Measurements from ENCODE around the gene TEAD1.

DNA sequence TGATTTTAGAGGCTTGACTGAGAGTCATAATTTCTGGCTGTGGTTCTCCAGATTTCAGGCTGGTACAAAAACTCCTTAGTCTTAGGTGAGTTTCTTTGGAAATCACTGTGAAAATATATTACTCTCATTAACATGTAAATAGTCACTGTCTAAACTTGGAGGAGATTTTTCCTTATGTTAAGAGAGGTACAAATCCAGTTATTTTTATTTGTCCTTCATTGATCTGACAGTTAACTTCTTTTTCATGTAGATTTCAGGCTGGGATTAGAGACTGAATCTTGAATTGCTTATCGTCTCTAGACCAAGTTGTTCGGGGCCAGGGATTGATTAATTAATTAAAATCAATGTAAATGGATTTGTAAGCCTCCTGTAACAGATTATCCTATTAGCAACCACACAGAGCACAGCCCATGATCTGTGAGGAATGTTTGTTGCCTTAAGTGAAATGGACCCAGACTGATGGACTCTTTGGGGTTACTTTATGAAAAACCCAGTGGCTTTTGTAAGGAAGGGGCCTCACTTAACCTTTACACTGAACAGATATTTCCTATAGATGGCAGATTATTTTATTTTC lies 21.1 kb downstream of the TEAD1 start:
- TF ChIP-seq, protein P1, sequence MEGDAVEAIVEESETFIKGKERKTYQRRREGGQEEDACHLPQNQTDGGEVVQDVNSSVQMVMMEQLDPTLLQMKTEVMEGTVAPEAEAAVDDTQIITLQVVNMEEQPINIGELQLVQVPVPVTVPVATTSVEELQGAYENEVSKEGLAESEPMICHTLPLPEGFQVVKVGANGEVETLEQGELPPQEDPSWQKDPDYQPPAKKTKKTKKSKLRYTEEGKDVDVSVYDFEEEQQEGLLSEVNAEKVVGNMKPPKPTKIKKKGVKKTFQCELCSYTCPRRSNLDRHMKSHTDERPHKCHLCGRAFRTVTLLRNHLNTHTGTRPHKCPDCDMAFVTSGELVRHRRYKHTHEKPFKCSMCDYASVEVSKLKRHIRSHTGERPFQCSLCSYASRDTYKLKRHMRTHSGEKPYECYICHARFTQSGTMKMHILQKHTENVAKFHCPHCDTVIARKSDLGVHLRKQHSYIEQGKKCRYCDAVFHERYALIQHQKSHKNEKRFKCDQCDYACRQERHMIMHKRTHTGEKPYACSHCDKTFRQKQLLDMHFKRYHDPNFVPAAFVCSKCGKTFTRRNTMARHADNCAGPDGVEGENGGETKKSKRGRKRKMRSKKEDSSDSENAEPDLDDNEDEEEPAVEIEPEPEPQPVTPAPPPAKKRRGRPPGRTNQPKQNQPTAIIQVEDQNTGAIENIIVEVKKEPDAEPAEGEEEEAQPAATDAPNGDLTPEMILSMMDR (IDR thresholded peaks at IDR 0.05): no peak
- TF ChIP-seq POLR2A (IDR thresholded peaks at IDR 0.05) (no peak), POLR2AphosphoS5 (IDR thresholded peaks at IDR 0.05) (no peak)
